ENCODE data around the gene SMPD3. TPM values are rescaled to one million over a fixed set of nuclear protein-coding genes. Genes with fewer than 3 reads are reported as not detected.

SMPD3 gene
- total and polyA plus RNA-seq, 9 of the 15 experiments (the other 6 are each of a cell fraction or from before 2014, with no cell fraction given): 0.03 to 1.2 (median 0.18) TPM

GRCh38 chr16:68389750-68390371 is 58.4 kb downstream of the SMPD3 start:
- ChIA-PET POLR2A (interaction anchor here (0.8 to 1.1 kb wide), 2 partner anchors 8 to 16 kb away, joined by 3 to 4 read pairs; no protein-coding TSS in a partner anchor), CTCF (ENCODE audit: low intra/inter-chr PET ratio) (no interaction called here)

More at GRCh38 chr16:68389750-68390371, 58.4 kb downstream of the SMPD3 start:
- no peak overlapping the region for H3K27ac ChIP-seq (ENCODE audit: extremely low read depth, low read depth, low read length)
- no peak overlapping the region for H3K4me2 ChIP-seq (ENCODE audit: insufficient read depth, low read length)
- H3K36me3 ChIP-seq (ENCODE audit: control insufficient read depth, insufficient read depth, low read length): no peaks in the 10 kb centered on the region
- peaks cover 8 to 9% of the 10 kb centered on the region in 2 experiments; a peak in 3 of 5 replicates for H3K27me3 ChIP-seq (ENCODE audit: control insufficient read depth in 2 of 2, insufficient read depth in 2 of 2, low read length in 2 of 2)
- no TSS peak for BruUV-seq (replicated peaks)
- 0% methylated on average over 6 of the region's 6 CpGs for WGBS (ENCODE audit: insufficient coverage, low coverage, missing lambda C conversion rate)
- intact Hi-C loops (cut with micrococcal nuclease) (loop anchor here (10.0 kb wide), 1 partner anchor 115 kb away; no protein-coding TSS in a partner anchor), in situ Hi-C loops (cut with MboI) (no loop called here)
- DNase-seq (ENCODE audit: extremely low read depth in 1 of 4, low spot score in 3 of 4) (no peak), ATAC-seq (no peak), FAIRE-seq (no peak)
- no peak overlapping the region for H3K9ac ChIP-seq (ENCODE audit: insufficient read depth in 1 of 2, low read depth in 2 of 2, low read length in 2 of 2)
- H3K79me2 ChIP-seq (ENCODE audit: control insufficient read depth, insufficient read depth, low read length): no peaks in the 10 kb centered on the region
- H2AFZ ChIP-seq (ENCODE audit: low read depth, low read length): no peak overlapping the region
- H4K20me1 ChIP-seq (replicated peaks; ENCODE audit: control insufficient read depth, insufficient read depth, low read length): no peaks in the 10 kb centered on the region
- H3K4me3 ChIP-seq: no peak overlapping the region
- H3K4me1 ChIP-seq (replicated peaks in 1 of 2; ENCODE audit: control insufficient read depth in 2 of 2, insufficient read depth in 2 of 2, low read length in 2 of 2): peaks cover 6 to 10% of the 10 kb centered on the region in 2 experiments; a peak in 3 of 5 replicates
- no peaks in the 10 kb centered on the region for H3K9me3 ChIP-seq (replicated peaks; ENCODE audit: control insufficient read depth, insufficient read depth, low read depth, low read length)
- no peak for TF ChIP-seq NFE2L1 (tag; IDR thresholded peaks at IDR 0.05; ENCODE audit: borderline replicate concordance, low read depth)
- no peak for TF ChIP-seq HNRNPUL1 (IDR thresholded peaks at IDR 0.05; ENCODE audit: low read length)
- TF ChIP-seq ZNF395 (CRISPR knock-in tag; IDR thresholded peaks at IDR 0.05): no peak
- TF ChIP-seq CREB3 (tag; conservative IDR thresholded peaks at IDR 0.05; ENCODE audit: low read depth): no peak
- TF ChIP-seq COPS2 (conservative IDR thresholded peaks at IDR 0.05): no peak
- TF ChIP-seq U2AF2 (optimal IDR thresholded peaks at IDR 0.05; ENCODE audit: low read depth, low read length): no peak
- no peak for TF ChIP-seq ZNF146 (CRISPR knock-in tag; IDR thresholded peaks at IDR 0.05; ENCODE audit: unreplicated experiment)
- TF ChIP-seq RBM14 (IDR thresholded peaks at IDR 0.05; ENCODE audit: borderline replicate concordance, insufficient read depth, low read depth, low read length): no peak
- no peak for TF ChIP-seq HDAC1 (IDR thresholded peaks at IDR 0.05)
- no peak for TF ChIP-seq TBP (optimal IDR thresholded peaks at IDR 0.05; ENCODE audit: low read depth, low read length)
- no peak for TF ChIP-seq ZC3H8 (IDR thresholded peaks at IDR 0.05)
- TF ChIP-seq PYGO2 (tag; IDR thresholded peaks at IDR 0.05): no peak
- no peak for TF ChIP-seq CBX1 (IDR thresholded peaks at IDR 0.05; ENCODE audit: low read depth)
- TF ChIP-seq HOXB6 (CRISPR knock-in tag; IDR thresholded peaks at IDR 0.05; ENCODE audit: borderline replicate concordance): no peak
- TF ChIP-seq MTA1 (IDR thresholded peaks at IDR 0.05; ENCODE audit: borderline replicate concordance): no peak
- H3K9me1 ChIP-seq (ENCODE audit: control insufficient read depth, insufficient read depth, low read length): peaks cover 1% of the 10 kb centered on the region
